ENCODE results near the gene LHX2.
A peak's percentile ranks its signal among the peaks of the same experiment; 100 is the strongest.
"Not testable (repeated sequence)": the region's sequence is repeated elsewhere in the genome, so short reads cannot be mapped to it uniquely, and the experiment has no call there.

The LHX2 gene

GRCh38 chr9:124011460-124012301 lies at the start of gene LHX2:
Gene LHX2 (plus strand): TSS chr9:124011768. CDS start chr9:124012349, 581 bp downstream.
- DNase-seq (ENCODE audit: low read depth in 2 of 2) = peak in 1 of 2 donors; percentile 39

GRCh38 chr9:123964761-123965160 lies 46.8 kb upstream of the LHX2 start:
- no peak for DNase-seq (ENCODE audit: low read depth in 2 of 2)

GRCh38 chr9:123965801-123966686 lies 45.5 kb upstream of the LHX2 start:
- no peak for DNase-seq (ENCODE audit: low read depth in 2 of 2)

GRCh38 chr9:123967323-123967722 lies 44.2 kb upstream of the LHX2 start:
- DNase-seq (ENCODE audit: low read depth in 2 of 2) = no peak

- no peak for DNase-seq (ENCODE audit: low read depth in 2 of 2)
Observed at GRCh38 chr9:123972618-123973017, 39.0 kb upstream of the LHX2 start.

- DNase-seq (ENCODE audit: low read depth in 2 of 2) = no peak
Observed at GRCh38 chr9:123973590-123974223, 37.9 kb upstream of the LHX2 start.

GRCh38 chr9:123974471-123974870 lies 37.1 kb upstream of the LHX2 start:
- DNase-seq (ENCODE audit: low read depth in 2 of 2) = no peak

GRCh38 chr9:123975871-123976270 lies 35.7 kb upstream of the LHX2 start:
- DNase-seq (ENCODE audit: low read depth in 2 of 2) = no peak

GRCh38 chr9:123976579-123976978 lies 35.0 kb upstream of the LHX2 start:
- not testable (repeated sequence) for DNase-seq (ENCODE audit: low read depth in 2 of 2)

GRCh38 chr9:123978981-123979380 lies 32.6 kb upstream of the LHX2 start:
- DNase-seq (ENCODE audit: low read depth in 2 of 2) = no peak

GRCh38 chr9:123982535-123982934 lies 29.0 kb upstream of the LHX2 start:
- DNase-seq (ENCODE audit: low read depth in 2 of 2) = no peak

GRCh38 chr9:123983047-123983446 lies 28.5 kb upstream of the LHX2 start:
- no peak for DNase-seq (ENCODE audit: low read depth in 2 of 2)

GRCh38 chr9:123984802-123985201 lies 26.8 kb upstream of the LHX2 start:
- DNase-seq (ENCODE audit: low read depth in 2 of 2) = no peak

- no peak for DNase-seq (ENCODE audit: low read depth in 2 of 2)
Observed at GRCh38 chr9:123985869-123986268, 25.7 kb upstream of the LHX2 start.

GRCh38 chr9:123990427-123990826 lies 21.1 kb upstream of the LHX2 start:
- no peak for DNase-seq (ENCODE audit: low read depth in 2 of 2)

- not testable (repeated sequence) for DNase-seq (ENCODE audit: low read depth in 2 of 2)
Observed at GRCh38 chr9:123992679-123993078, 18.9 kb upstream of the LHX2 start.

- peak; percentile 39 to 44 for DNase-seq (ENCODE audit: low read depth in 2 of 2)
Observed at GRCh38 chr9:123996731-123997421, 14.7 kb upstream of the LHX2 start.

GRCh38 chr9:123997665-123998277 lies 13.8 kb upstream of the LHX2 start:
- no peak for DNase-seq (ENCODE audit: low read depth in 2 of 2)

GRCh38 chr9:123998278-123998925 lies 13.2 kb upstream of the LHX2 start:
- DNase-seq (ENCODE audit: low read depth in 2 of 2) = no peak

- no peak for DNase-seq (ENCODE audit: low read depth in 2 of 2)
Observed at GRCh38 chr9:123998970-123999621, 12.5 kb upstream of the LHX2 start.
